Erythroblast (primary cell): ENCODE measurements around the gene HOATZ.

ENCODE experiments used
- GATA1 ChIP-seq: IDR thresholded peaks from 2 replicates; pipeline ENCODE4 v1.6.1; 2011; ENCODE audit warnings: low read depth, mild to moderate bottlenecking, control low read depth, low read length, moderate library complexity
- POLR2A ChIP-seq: IDR thresholded peaks from 2 replicates; pipeline ENCODE4 v1.6.1; 2011; ENCODE audit warnings: mild to moderate bottlenecking, low read length

DNA sequence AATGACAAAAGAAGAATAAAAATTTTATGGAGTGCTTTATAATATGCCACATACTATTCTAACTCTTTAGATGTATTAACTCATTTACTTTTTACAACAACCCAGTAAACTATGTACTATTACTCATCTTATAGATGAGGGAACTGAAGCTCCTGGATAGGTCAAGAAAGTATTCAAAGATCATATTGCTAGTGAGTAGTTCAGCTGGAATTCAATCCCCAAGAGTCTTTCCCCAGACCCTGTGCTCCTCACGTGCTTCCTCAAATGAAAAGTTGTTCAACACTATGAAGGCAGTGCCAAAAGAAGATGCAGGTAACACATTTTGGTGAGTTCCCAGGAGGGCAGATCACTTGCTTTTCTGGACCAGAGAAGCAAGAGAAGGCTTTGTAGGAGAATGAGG lies 49.2 kb upstream of the HOATZ start:
- TF ChIP-seq POLR2A (no peak), GATA1 (no peak)
